Measurements from ENCODE around the gene SPDYE2. TPM values are rescaled to one million over a fixed set of nuclear protein-coding genes. Genes with fewer than 3 reads are reported as not detected.

SPDYE2 gene
- total and polyA plus RNA-seq, 10 of the 15 experiments (the other 5 are each of a cell fraction or from before 2014, with no cell fraction given) = 0.16 to 6.4 (median 2.3) TPM; not detected in 6

Other genes starting within 250 kb of the SPDYE2 start
Only the 7 nearest of the 14 such genes appear.
- gene ALKBH4, start 86.4 kb upstream of the SPDYE2 start, total RNA-seq (2014; rRNA removed) = 14.6 and 16.9 TPM in 2 replicates
- 5.6 and 6.1 TPM in 2 replicates for gene ALKBH4, start 86.4 kb upstream of the SPDYE2 start, total RNA-seq (2014; rRNA removed; fragmentation: Illumina TruSeq; extraction: Trizol)
- 11.9 and 14.8 TPM in 2 replicates for gene ALKBH4, start 86.4 kb upstream of the SPDYE2 start, total RNA-seq (2021)
- gene ALKBH4, start 86.4 kb upstream of the SPDYE2 start, polyA plus RNA-seq (2011; rRNA removed) = 2.2 and 4.7 TPM in 2 replicates
- gene ALKBH4, start 86.4 kb upstream of the SPDYE2 start, polyA plus RNA-seq (2014; fragmentation: Illumina TruSeq; extraction: Trizol) = 3.1 and 4.4 TPM in 2 replicates
- gene ALKBH4, start 86.4 kb upstream of the SPDYE2 start, polyA plus RNA-seq (2014; fragmentation: Nextera tagmentation; extraction: Ambion mirVana) = 1 to 10 TPM; 4.1 to 9.1 TPM
- 14.8 and 16.4 TPM in 2 replicates for gene ALKBH4, start 86.4 kb upstream of the SPDYE2 start, polyA plus RNA-seq (2014; rRNA removed)
- 10 to 100 TPM; 13.6 to 15.7 TPM for gene ALKBH4, start 86.4 kb upstream of the SPDYE2 start, polyA plus RNA-seq (2016; fragmentation: Nextera tagmentation; extraction: Ambion mirVana)
- gene LRWD1, start 86.2 kb upstream of the SPDYE2 start, total RNA-seq (2014; rRNA removed) = 22.1 and 26.3 TPM in 2 replicates
- 21.5 and 26.0 TPM in 2 replicates for gene LRWD1, start 86.2 kb upstream of the SPDYE2 start, total RNA-seq (2014; rRNA removed; fragmentation: Illumina TruSeq; extraction: Trizol)
- 52.3 and 53.3 TPM in 2 replicates for gene LRWD1, start 86.2 kb upstream of the SPDYE2 start, total RNA-seq (2021)
- gene LRWD1, start 86.2 kb upstream of the SPDYE2 start, polyA plus RNA-seq (2011; rRNA removed) = 10.3 and 22.4 TPM in 2 replicates
- gene LRWD1, start 86.2 kb upstream of the SPDYE2 start, polyA plus RNA-seq (2014; fragmentation: Illumina TruSeq; extraction: Trizol) = 6.1 and 18.2 TPM in 2 replicates
- 1 to 10 TPM in 1 of 2 experiments, under 1 TPM in 1; 0.40 to 2.0 TPM for gene LRWD1, start 86.2 kb upstream of the SPDYE2 start, polyA plus RNA-seq (2014; fragmentation: Nextera tagmentation; extraction: Ambion mirVana)
- gene LRWD1, start 86.2 kb upstream of the SPDYE2 start, polyA plus RNA-seq (2014; rRNA removed) = 64.4 and 72.4 TPM in 2 replicates
- gene LRWD1, start 86.2 kb upstream of the SPDYE2 start, polyA plus RNA-seq (2016; fragmentation: Nextera tagmentation; extraction: Ambion mirVana) = 10 to 100 TPM; 54.8 to 57.1 TPM
- gene POLR2J, start 72.3 kb upstream of the SPDYE2 start, total RNA-seq (2014; rRNA removed) = 66.3 and 73.5 TPM in 2 replicates
- gene POLR2J, start 72.3 kb upstream of the SPDYE2 start, total RNA-seq (2014; rRNA removed; fragmentation: Illumina TruSeq; extraction: Trizol) = 73.8 and 78.0 TPM in 2 replicates
- gene POLR2J, start 72.3 kb upstream of the SPDYE2 start, total RNA-seq (2021) = 47.8 and 49.2 TPM in 2 replicates
- gene POLR2J, start 72.3 kb upstream of the SPDYE2 start, polyA plus RNA-seq (2011; rRNA removed) = 39.8 and 76.8 TPM in 2 replicates
- gene POLR2J, start 72.3 kb upstream of the SPDYE2 start, polyA plus RNA-seq (2014; fragmentation: Illumina TruSeq; extraction: Trizol) = 83.8 and 119 TPM in 2 replicates
- gene POLR2J, start 72.3 kb upstream of the SPDYE2 start, polyA plus RNA-seq (2014; fragmentation: Nextera tagmentation; extraction: Ambion mirVana) = 10 to 100 TPM; 16.4 to 43.4 TPM
- 99.6 and 105 TPM in 2 replicates for gene POLR2J, start 72.3 kb upstream of the SPDYE2 start, polyA plus RNA-seq (2014; rRNA removed)
- gene POLR2J, start 72.3 kb upstream of the SPDYE2 start, polyA plus RNA-seq (2016; fragmentation: Nextera tagmentation; extraction: Ambion mirVana) = 100 to 1,000 TPM; 110 to 116 TPM
- gene RASA4B, start 33.4 kb upstream of the SPDYE2 start, total RNA-seq (2014; rRNA removed) = 8.1 and 12.1 TPM in 2 replicates
- gene RASA4B, start 33.4 kb upstream of the SPDYE2 start, total RNA-seq (2014; rRNA removed; fragmentation: Illumina TruSeq; extraction: Trizol) = 5.4 and 5.8 TPM in 2 replicates
- gene RASA4B, start 33.4 kb upstream of the SPDYE2 start, total RNA-seq (2021) = 12.7 and 14.8 TPM in 2 replicates
- gene RASA4B, start 33.4 kb upstream of the SPDYE2 start, polyA plus RNA-seq (2011; rRNA removed) = 2.7 and 5.2 TPM in 2 replicates
- 0.73 and 6.2 TPM in 2 replicates for gene RASA4B, start 33.4 kb upstream of the SPDYE2 start, polyA plus RNA-seq (2014; fragmentation: Illumina TruSeq; extraction: Trizol)
- under 1 TPM; 0.10 to 0.31 TPM for gene RASA4B, start 33.4 kb upstream of the SPDYE2 start, polyA plus RNA-seq (2014; fragmentation: Nextera tagmentation; extraction: Ambion mirVana)
- 16.4 and 18.8 TPM in 2 replicates for gene RASA4B, start 33.4 kb upstream of the SPDYE2 start, polyA plus RNA-seq (2014; rRNA removed)
- 1 to 10 TPM; 6.5 TPM for gene RASA4B, start 33.4 kb upstream of the SPDYE2 start, polyA plus RNA-seq (2016; fragmentation: Nextera tagmentation; extraction: Ambion mirVana)
- 6.2 and 9.9 TPM in 2 replicates for gene UPK3BL2, start 7.5 kb upstream of the SPDYE2 start, total RNA-seq (2014; rRNA removed)
- gene UPK3BL2, start 7.5 kb upstream of the SPDYE2 start, total RNA-seq (2014; rRNA removed; fragmentation: Illumina TruSeq; extraction: Trizol) = 7.1 and 8.2 TPM in 2 replicates
- 11.8 and 16.2 TPM in 2 replicates for gene UPK3BL2, start 7.5 kb upstream of the SPDYE2 start, total RNA-seq (2021)
- 3.3 and 7.6 TPM in 2 replicates for gene UPK3BL2, start 7.5 kb upstream of the SPDYE2 start, polyA plus RNA-seq (2011; rRNA removed)
- 0.51 and 6.1 TPM in 2 replicates for gene UPK3BL2, start 7.5 kb upstream of the SPDYE2 start, polyA plus RNA-seq (2014; fragmentation: Illumina TruSeq; extraction: Trizol)
- gene UPK3BL2, start 7.5 kb upstream of the SPDYE2 start, polyA plus RNA-seq (2014; fragmentation: Nextera tagmentation; extraction: Ambion mirVana) = under 1 TPM in 1 of 2 experiments, not detected in 1; 0.18 TPM
- gene UPK3BL2, start 7.5 kb upstream of the SPDYE2 start, polyA plus RNA-seq (2014; rRNA removed) = 25.7 and 30.1 TPM in 2 replicates
- gene UPK3BL2, start 7.5 kb upstream of the SPDYE2 start, polyA plus RNA-seq (2016; fragmentation: Nextera tagmentation; extraction: Ambion mirVana) = 10 to 100 TPM; 10.4 to 10.7 TPM
- 23.1 and 24.1 TPM in 2 replicates for gene POLR2J3, start 21.4 kb downstream of the SPDYE2 start, total RNA-seq (2014; rRNA removed)
- gene POLR2J3, start 21.4 kb downstream of the SPDYE2 start, total RNA-seq (2014; rRNA removed; fragmentation: Illumina TruSeq; extraction: Trizol) = 70.7 and 85.4 TPM in 2 replicates
- gene POLR2J3, start 21.4 kb downstream of the SPDYE2 start, total RNA-seq (2021) = 24.0 and 29.1 TPM in 2 replicates
- gene POLR2J3, start 21.4 kb downstream of the SPDYE2 start, polyA plus RNA-seq (2011; rRNA removed) = 140 and 162 TPM in 2 replicates
- 117 and 120 TPM in 2 replicates for gene POLR2J3, start 21.4 kb downstream of the SPDYE2 start, polyA plus RNA-seq (2014; fragmentation: Illumina TruSeq; extraction: Trizol)
- gene POLR2J3, start 21.4 kb downstream of the SPDYE2 start, polyA plus RNA-seq (2014; fragmentation: Nextera tagmentation; extraction: Ambion mirVana) = 10 to 100 TPM; 27.3 to 30.4 TPM
- gene POLR2J3, start 21.4 kb downstream of the SPDYE2 start, polyA plus RNA-seq (2014; rRNA removed) = 35.3 and 35.4 TPM in 2 replicates
- 100 to 1,000 TPM; 130 to 143 TPM for gene POLR2J3, start 21.4 kb downstream of the SPDYE2 start, polyA plus RNA-seq (2016; fragmentation: Nextera tagmentation; extraction: Ambion mirVana)
- gene RASA4, start 65.5 kb downstream of the SPDYE2 start, total RNA-seq (2014; rRNA removed) = 17.5 and 24.6 TPM in 2 replicates
- gene RASA4, start 65.5 kb downstream of the SPDYE2 start, total RNA-seq (2014; rRNA removed; fragmentation: Illumina TruSeq; extraction: Trizol) = 9.0 and 9.7 TPM in 2 replicates
- gene RASA4, start 65.5 kb downstream of the SPDYE2 start, total RNA-seq (2021) = 35.2 and 35.8 TPM in 2 replicates
- 6.0 and 11.3 TPM in 2 replicates for gene RASA4, start 65.5 kb downstream of the SPDYE2 start, polyA plus RNA-seq (2011; rRNA removed)
- gene RASA4, start 65.5 kb downstream of the SPDYE2 start, polyA plus RNA-seq (2014; fragmentation: Illumina TruSeq; extraction: Trizol) = 2.8 and 8.9 TPM in 2 replicates
- gene RASA4, start 65.5 kb downstream of the SPDYE2 start, polyA plus RNA-seq (2014; fragmentation: Nextera tagmentation; extraction: Ambion mirVana) = 1 to 10 TPM; 1.7 to 2.4 TPM
- gene RASA4, start 65.5 kb downstream of the SPDYE2 start, polyA plus RNA-seq (2014; rRNA removed) = 30.9 and 40.0 TPM in 2 replicates
- 10 to 100 TPM; 16.7 to 20.4 TPM for gene RASA4, start 65.5 kb downstream of the SPDYE2 start, polyA plus RNA-seq (2016; fragmentation: Nextera tagmentation; extraction: Ambion mirVana)